Heart left ventricle (tissue), 16 donors: ENCODE results near the gene ABCB10. TPM values are rescaled to one million over a fixed set of nuclear protein-coding genes. Genes with fewer than 3 reads are reported as not detected.
"Not testable (repeated sequence)": the region's sequence is repeated elsewhere in the genome, so short reads cannot be mapped to it uniquely, and the experiment has no call there.

Experiments used
- ATAC-seq, 4 donors: fragments of 200-7000 bp; cut with Tn5 transposase; one replicate each; pipeline ENCODE4 v1.9.1; 2020 to 2022; ENCODE audit warnings: moderate library complexity in 4 of 4, mild to moderate bottlenecking in 3 of 4, moderate number of reproducible peaks in 1 of 4
- DNase-seq, 5 donors: peaks; one replicate each; pipeline ENCODE4 v3.0.0-alpha.2; 2020
- H3K27ac ChIP-seq, 12 donors: fragments of 200-600 bp; sonication (generic) in 4 of 12; one replicate each; pipeline versions ENCODE4 v1.5.0 to v1.8.0; 2016 to 2022; ENCODE audit warnings: mild to moderate bottlenecking in 2 of 12
- H3K27me3 ChIP-seq, 9 donors: fragments of 200-600 bp; sonication (generic) in 2 of 9; one replicate each; pipeline versions ENCODE4 v1.5.1 to v1.8.0; 2016 to 2022; ENCODE audit warnings: mild to moderate bottlenecking in 3 of 9
- H3K36me3 ChIP-seq, 9 donors: fragments of 200-600 bp; sonication (generic) in 2 of 9; one replicate each; pipeline versions ENCODE4 v1.5.0 to v1.8.0; 2018 to 2022; ENCODE audit warnings: mild to moderate bottlenecking in 2 of 9
- H3K4me1 ChIP-seq, 12 donors: fragments of 200-600 bp; sonication (generic) in 4 of 12; one replicate each; pipeline versions ENCODE4 v1.5.0 to v1.8.0; 2016 to 2022; ENCODE audit warnings: mild to moderate bottlenecking in 3 of 12
- H3K4me3 ChIP-seq, 12 donors: fragments of 200-600 bp; sonication (generic) in 4 of 12; one replicate each; pipeline versions ENCODE4 v1.5.0 to v1.8.0; 2017 to 2022; ENCODE audit warnings: mild to moderate bottlenecking in 9 of 12, moderate library complexity in 4 of 12
- H3K9me3 ChIP-seq, 12 donors: fragments of 200-600 bp; sonication (generic) in 4 of 12; one replicate each; pipeline versions ENCODE4 v1.5.0 to v1.8.0; 2016 to 2022; ENCODE audit warnings: mild to moderate bottlenecking in 1 of 12
- CTCF ChIP-seq, 12 donors: fragments of 200-600 bp; sonication (generic) in 4 of 12; IDR thresholded peaks; one replicate each; pipeline versions ENCODE4 v1.5.0 to v1.8.0; 2018 to 2022; ENCODE audit warnings: antibody characterized with exemption in 12 of 12, mild to moderate bottlenecking in 5 of 12
- POLR2A ChIP-seq, 2 donors: fragments of 450-650 bp; IDR thresholded peaks; one replicate each; pipeline ENCODE4 v1.6.1; 2017; ENCODE audit warnings: antibody characterized with exemption in 2 of 2, mild to moderate bottlenecking in 2 of 2, moderate library complexity in 2 of 2
- WGBS, 4 donors: extraction: QIAGEN DNeasy Blood & Tissue Kit in 2 of 4; methylation state at CpG; one replicate each; pipeline versions ENCODE4 v1.1.5 to v1.1.7; 2013 to 2018; 5-methylcytosine and 5-hydroxymethylcytosine counted together
- intact Hi-C, 10 donors: fragments of 100-400 bp; cut with DNase I; formaldehyde crosslinking; loops; one replicate each; pipeline versions ENCODE4 v1.11.1 to v1.14.2; 2022
- polyA plus RNA-seq, 2 donors: library from polyadenylated mRNA; stranded (reverse); fragments of 200-250 nt; gene quantifications; one replicate each; pipeline ENCODE4 v1.2.3, GENCODE V29; 2013
- total RNA-seq, 9 donors: library from RNA; depleted of rRNA in 2 of 9; stranded (reverse); fragments of >200 nt in 2 of 9; fragmentation: NEBNext Ultra II Directional in 3 of 9; extraction: Animal tissue kit (Norgen Biotek cat#: 25700) in 3 of 9; gene quantifications; one replicate each; pipeline versions ENCODE4 v1.1.0 to v1.2.4, GENCODE V29; 2016 to 2023
- donor health status: ischemic (EF 13 %, LVEDD 7.1; RV severe dilation, severe dysfunction).
- donor health status: healthy with polysubstance abuse.
- donor health status: DM: no; HTN: yes; CAD: no.
- donor health status: DM: no; HTN: no; CAD: no.
- donor health status: ischemic (EF 25% LVEDD 6.9; RV normal size, moderate dysfunction).
- donor health status: ischemic (EF 25% LVEDD 5.7; RV mildly dilated, moderate dysfunction).
- donor health status: healthy.
- donor health status: DM: yes; HTN: yes; CAD: no.
- donor health status: ischemic (EF 35%, LVEDD 5.7; RV mildly dilated, moderate dysfunction).
- donor health status: nonischemic (EF 11% LVEDD 7.7; RV severe dilation, severe dysfunction).
- donor health status: DM: yes; HTN: yes; CAD: no.
- donor health status: PGD.
- donor health status: ischemic (EF 29% LVEDD 5.4; RV normal size, mild dysfunction).
- donor health status: nonischemic (EF 23%, LVEDD 6.1; RV moderate dilation, normal function).

Gene ABCB10
- total and polyA plus RNA-seq, 11 donors, result 4.5 to 13.3 (median 10.7) TPM

- Histone ChIP-seq H3K4me1 (peaks cover 0 to 18% (median 0%) of the 10 kb centered on the region in 12 donors), H3K4me3 (no peak overlapping the region), H3K27ac (no peak overlapping the region), H3K9me3 (no peaks in the 10 kb centered on the region), H3K36me3 (peaks cover 0 to 97% (median 79%) of the 10 kb centered on the region in 9 donors), H3K27me3 (no peaks in the 10 kb centered on the region)
- WGBS, 4 donors, result 94 to 100% (median 98%) methylated on average over 1 of the region's 1 CpG
- TF ChIP-seq POLR2A (IDR thresholded peaks at IDR 0.05) (no peak), CTCF (IDR thresholded peaks at IDR 0.05) (no peak)
- no peak for ATAC-seq
- DNase-seq, result no peak
- intact Hi-C loops, result no loop called here
These were observed 79.7 kb downstream of the ABCB10 start for GRCh38 chr1:229478852-229479251.

DNA sequence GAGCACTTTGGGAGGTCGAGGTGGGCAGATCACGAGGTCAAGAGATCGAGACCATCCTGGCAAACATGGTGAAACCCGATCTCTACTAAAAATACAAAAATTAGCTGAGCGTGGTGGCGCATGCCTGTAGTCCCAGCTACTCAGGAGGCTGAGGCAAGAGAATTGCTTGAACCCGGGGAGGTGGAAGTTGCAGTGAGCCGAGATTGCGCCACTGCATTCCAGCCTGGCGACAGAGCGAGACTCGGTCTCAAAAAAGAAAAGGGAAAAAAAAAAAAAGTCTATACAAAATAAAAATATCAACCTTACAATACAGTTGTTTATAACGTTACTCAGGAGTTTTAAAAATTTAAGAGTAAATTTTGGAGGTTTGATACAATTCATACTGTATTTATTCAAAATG is 82.6 kb downstream of the ABCB10 start:
- ATAC-seq, H3K4me3 ChIP-seq, H3K27ac ChIP-seq, H3K9me3 ChIP-seq, H3K27me3 ChIP-seq, intact Hi-C loops, DNase-seq, H3K4me1 ChIP-seq: not testable (repeated sequence)
- 94 to 97% (median 95%) methylated on average over 13 of the region's 13 CpGs for WGBS, 4 donors
- peaks cover 0 to 97% (median 80%) of the 10 kb centered on the region in 9 donors for H3K36me3 ChIP-seq

DNA sequence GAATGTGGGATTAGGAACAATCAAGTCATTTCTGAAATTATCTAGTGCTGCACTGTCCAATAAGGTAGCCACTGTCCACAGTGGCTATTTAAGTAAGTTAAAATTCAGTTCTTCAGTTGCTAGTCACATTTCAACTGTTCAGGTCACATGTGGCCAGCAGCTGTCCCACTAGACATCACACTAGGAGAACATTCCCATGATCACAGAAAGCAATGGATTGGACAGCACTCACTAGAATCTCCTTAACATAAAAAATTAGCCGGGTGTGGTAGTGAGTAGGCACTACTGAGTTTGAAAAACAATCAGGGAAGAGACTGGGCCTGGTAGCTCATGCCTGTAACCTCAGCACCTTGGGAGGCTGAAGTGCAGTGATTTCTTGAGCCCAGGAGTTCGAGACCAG is 84.0 kb downstream of the ABCB10 start:
- no peaks in the 10 kb centered on the region for H3K9me3 ChIP-seq
- H3K27me3 ChIP-seq, result no peaks in the 10 kb centered on the region
- H3K36me3 ChIP-seq, result peaks cover 0 to 97% (median 92%) of the 10 kb centered on the region in 9 donors
- H3K27ac ChIP-seq, result no peak overlapping the region
- intact Hi-C loops, result no loop called here
- no peak for TF ChIP-seq POLR2A (IDR thresholded peaks at IDR 0.05)
- no peak for ATAC-seq
- H3K4me1 ChIP-seq, result peaks cover 0 to 5% (median 0%) of the 10 kb centered on the region in 12 donors
- DNase-seq, result no peak
- H3K4me3 ChIP-seq, result no peak overlapping the region
- WGBS, 4 donors, result 89 to 97% (median 95%) methylated on average over 2 of the region's 2 CpGs

- no peaks in the 10 kb centered on the region for H3K9me3 ChIP-seq
- H3K27ac ChIP-seq, result no peak overlapping the region
- no peak for ATAC-seq
- intact Hi-C loops, result no loop called here
- H3K4me3 ChIP-seq, result no peak overlapping the region
- no peak for DNase-seq
- peaks cover 0 to 98% (median 93%) of the 10 kb centered on the region in 9 donors for H3K36me3 ChIP-seq
- TF ChIP-seq CTCF (IDR thresholded peaks at IDR 0.05) (no peak), POLR2A (IDR thresholded peaks at IDR 0.05) (no peak)
- H3K27me3 ChIP-seq, result no peaks in the 10 kb centered on the region
- 86 to 98% (median 96%) methylated on average over 3 of the region's 3 CpGs for WGBS, 4 donors
- H3K4me1 ChIP-seq, result no peaks in the 10 kb centered on the region
These were observed 87.3 kb downstream of the ABCB10 start for GRCh38 chr1:229471175-229471574.

DNA sequence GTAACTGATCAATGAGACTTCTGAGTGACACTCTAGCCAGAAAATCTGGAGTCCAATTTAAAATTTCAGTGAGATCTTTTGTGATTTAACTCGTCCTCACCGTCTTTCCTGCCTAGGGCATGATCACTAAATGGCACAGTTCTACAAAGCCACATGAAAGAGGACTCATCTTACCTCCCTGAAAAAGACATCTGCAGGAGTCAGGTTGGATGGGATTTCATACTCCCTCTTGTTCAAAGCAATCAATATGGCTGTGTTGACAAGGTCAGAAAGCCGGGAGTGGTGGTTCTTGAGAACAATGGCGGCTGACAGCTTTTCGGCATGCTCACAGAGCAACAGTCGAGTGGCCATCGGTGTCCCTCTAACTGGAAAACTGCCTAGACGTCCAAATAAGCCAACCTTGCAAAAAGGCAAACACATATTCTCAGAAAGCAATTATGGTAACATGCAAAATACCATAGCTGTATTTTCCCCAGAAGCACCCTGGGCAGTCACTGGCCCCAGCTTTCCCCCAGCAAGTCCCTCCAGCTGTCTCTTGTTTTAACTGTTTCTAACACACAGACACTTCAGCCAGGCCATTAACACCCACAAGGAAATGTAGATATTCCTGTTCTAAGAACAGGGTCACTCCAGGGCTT is 88.0 kb downstream of the ABCB10 start:
- no peak for ATAC-seq

DNA sequence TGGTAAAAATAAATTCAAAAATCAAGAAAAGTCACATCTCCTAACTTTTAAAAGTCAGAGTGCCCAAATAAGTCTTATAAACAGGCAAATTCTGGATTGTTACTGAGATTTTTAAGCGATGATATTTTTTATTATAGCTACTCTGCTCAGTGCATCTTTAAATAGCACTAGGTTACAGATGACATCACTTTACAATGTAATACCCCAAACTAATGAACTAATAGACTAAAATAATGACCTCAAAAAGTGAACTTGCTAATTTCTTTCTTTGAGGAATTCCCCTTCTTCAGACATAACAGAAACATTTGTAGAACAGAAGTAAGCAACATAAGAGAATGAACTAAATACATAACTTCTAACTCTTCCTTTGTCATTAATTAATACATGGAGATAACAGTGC is 91.6 kb downstream of the ABCB10 start:
- DNase-seq (no peak), ATAC-seq (no peak)
- Histone ChIP-seq H3K4me3 (no peak overlapping the region), H3K27ac (no peak overlapping the region), H3K36me3 (peaks cover 0 to 99% (median 93%) of the 10 kb centered on the region in 9 donors), H3K27me3 (no peaks in the 10 kb centered on the region), H3K9me3 (no peaks in the 10 kb centered on the region), H3K4me1 (peaks cover 0 to 5% (median 0%) of the 10 kb centered on the region in 12 donors)
- TF ChIP-seq CTCF (IDR thresholded peaks at IDR 0.05), result no peak
- no peak for TF ChIP-seq POLR2A (IDR thresholded peaks at IDR 0.05)
- 94 to 100% (median 98%) methylated on average over 1 of the region's 1 CpG for WGBS, 4 donors
- intact Hi-C loops, result no loop called here

More for the DNA sequence above, 88.0 kb downstream of the ABCB10 start:
- Histone ChIP-seq H3K4me1 (no peaks in the 10 kb centered on the region), H3K9me3 (no peaks in the 10 kb centered on the region), H3K36me3 (peaks cover 0 to 98% (median 93%) of the 10 kb centered on the region in 9 donors), H3K4me3 (no peak overlapping the region), H3K27ac (no peak overlapping the region), H3K27me3 (no peaks in the 10 kb centered on the region)
- 73 to 92% (median 89%) methylated on average over 8 of the region's 8 CpGs for WGBS, 4 donors
- intact Hi-C loops, result no loop called here
- TF ChIP-seq POLR2A (IDR thresholded peaks at IDR 0.05), result no peak
- no peak for DNase-seq
